Measurements from ENCODE around the gene CACNA1C.
A peak's percentile ranks its signal among the peaks of the same experiment; 100 is the strongest.
"Not testable (repeated sequence)": the region's sequence is repeated elsewhere in the genome, so short reads cannot be mapped to it uniquely, and the experiment has no call there.

The CACNA1C gene

DNA sequence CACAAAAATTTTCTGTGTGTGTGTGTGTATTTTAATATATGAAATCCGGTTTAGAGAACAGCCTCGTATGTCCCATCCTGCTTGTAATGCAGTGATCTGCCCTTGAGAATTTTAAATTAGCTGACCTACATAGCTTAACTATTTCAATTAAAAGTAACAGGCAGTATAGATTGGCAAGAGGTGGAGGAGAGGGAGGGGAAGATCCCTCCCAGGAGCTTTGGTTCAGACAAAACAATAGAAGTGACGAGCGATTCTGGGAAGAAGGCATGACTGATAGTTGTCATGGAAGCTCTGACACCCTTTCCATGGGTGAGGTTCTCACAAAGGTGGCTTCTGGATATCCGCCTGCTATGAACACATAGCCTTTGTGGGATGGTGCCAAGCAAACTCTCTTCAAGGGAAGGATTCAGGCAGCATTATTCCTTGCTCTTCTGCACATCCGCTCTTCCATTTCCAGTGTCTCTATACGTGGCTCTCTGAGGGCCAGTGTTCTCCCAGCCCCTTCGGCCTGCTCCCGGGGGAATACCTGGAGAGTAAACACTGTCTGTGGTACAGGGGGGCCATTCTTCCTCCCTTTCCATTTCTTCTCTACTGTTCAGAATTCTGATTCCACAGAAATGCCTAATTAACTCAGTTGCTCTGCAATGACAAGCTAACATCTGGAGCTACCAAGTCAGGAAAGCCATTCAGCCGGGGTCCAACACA is 182.0 kb downstream of the CACNA1C start:
- DNase-seq (ENCODE audit: low read depth): no peak

DNA sequence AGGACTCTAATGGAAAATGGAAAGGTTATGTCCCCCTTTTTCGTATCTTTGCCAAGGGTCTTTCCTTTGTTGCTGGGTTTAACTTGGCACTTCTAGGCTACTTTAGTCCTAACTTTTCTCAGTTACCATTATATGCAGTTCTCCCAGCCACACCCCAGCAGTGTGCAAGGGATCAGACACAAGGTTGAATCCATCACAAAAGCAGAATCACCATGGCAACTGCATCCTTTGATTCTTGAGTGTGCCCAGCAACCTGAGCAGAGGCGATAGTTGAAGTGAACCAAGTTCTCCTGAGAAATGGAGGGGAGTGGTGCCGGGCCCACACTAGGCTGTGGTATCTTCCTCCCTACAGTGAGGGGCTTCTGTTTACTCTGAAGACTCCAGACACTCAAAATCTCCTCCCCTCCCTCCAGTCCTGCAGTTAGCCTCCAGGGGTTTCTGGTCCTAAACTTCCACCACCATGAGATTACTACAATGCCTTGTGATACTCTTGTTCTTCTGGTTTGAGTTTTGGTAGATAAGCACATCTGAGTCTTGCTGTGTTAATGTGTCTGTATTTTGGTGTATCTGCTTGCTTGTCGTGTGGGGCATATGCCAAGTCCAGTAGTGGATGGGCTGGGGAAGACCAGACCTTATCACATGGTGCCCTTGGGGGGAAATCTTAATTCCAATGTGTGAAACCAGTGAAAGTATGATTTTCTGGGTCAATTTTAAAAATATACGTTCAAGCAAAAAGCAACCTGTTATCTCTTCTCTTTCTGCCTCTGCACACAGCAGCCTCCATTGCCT is 183.9 kb downstream of the CACNA1C start:
- no peak for DNase-seq (ENCODE audit: low read depth)

- DNase-seq (ENCODE audit: low read depth): no peak
These were observed 185.3 kb downstream of the CACNA1C start for GRCh38 chr12:2238111-2238510.

- DNase-seq (ENCODE audit: low read depth): no peak
These were observed 186.6 kb downstream of the CACNA1C start for GRCh38 chr12:2239381-2239871.

GRCh38 chr12:2240390-2240789 is 187.6 kb downstream of the CACNA1C start:
- DNase-seq (ENCODE audit: low read depth): no peak

DNA sequence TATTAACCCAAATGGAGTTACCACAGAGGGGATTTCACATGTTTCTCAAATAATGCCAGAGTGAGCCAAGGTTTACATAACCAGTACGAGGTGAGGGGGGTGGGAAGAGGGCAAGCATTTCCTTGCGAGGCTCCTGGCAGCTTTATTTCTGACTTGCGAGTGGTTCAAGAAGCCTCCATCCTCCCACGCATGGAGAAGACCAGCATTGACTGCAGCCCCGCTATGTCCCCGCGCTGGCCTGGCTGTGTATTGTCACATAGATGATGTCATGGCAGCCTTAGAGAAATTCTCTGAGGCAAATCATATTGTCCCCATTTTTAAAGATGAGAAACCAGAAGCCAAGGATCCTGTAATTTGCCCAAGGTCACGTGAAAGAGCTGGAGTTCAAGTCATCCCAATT is 188.2 kb downstream of the CACNA1C start:
- DNase-seq (ENCODE audit: low read depth): no peak

- DNase-seq (ENCODE audit: low read depth): no peak
These were observed 189.4 kb downstream of the CACNA1C start for GRCh38 chr12:2242216-2242615.

DNA sequence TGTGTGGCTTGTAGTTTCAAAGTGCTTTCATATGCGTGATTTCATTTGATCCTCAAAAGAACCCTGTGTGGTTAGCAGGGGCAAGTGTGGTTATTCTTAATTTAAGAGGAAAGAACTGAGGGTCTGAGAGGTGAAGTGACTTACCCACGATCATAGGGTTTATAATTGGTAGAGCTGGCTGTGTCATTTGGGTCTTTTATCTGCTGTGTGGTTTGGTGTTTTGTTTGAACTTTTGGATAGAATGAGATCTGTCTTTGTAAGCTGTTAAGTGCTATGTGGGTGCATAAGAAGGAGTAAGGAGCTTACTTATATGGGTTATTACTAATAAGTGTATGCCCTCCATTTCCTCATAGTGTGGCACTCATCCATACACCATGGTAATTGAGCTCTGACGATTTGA is 190.0 kb downstream of the CACNA1C start:
- DNase-seq (ENCODE audit: low read depth): no peak

DNA sequence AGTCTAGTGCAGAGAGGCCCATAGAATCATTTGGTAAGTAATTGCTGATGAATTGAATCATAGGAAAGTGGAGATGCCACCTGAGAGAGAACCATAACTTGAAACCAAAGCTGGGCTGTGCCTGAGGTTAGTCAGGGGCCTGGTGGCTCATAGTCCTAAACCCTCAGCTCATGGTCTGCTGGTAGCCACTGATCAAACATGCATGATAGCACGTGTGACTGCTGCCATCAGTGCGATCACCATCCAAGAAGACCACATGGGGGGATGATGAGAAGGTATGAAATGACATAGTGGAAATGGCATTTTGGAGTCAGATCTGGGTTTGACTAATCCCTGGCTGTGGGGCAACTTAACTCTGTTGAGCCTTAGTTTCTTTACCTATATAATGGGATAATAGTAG is 190.5 kb downstream of the CACNA1C start:
- DNase-seq (ENCODE audit: low read depth): no peak

DNA sequence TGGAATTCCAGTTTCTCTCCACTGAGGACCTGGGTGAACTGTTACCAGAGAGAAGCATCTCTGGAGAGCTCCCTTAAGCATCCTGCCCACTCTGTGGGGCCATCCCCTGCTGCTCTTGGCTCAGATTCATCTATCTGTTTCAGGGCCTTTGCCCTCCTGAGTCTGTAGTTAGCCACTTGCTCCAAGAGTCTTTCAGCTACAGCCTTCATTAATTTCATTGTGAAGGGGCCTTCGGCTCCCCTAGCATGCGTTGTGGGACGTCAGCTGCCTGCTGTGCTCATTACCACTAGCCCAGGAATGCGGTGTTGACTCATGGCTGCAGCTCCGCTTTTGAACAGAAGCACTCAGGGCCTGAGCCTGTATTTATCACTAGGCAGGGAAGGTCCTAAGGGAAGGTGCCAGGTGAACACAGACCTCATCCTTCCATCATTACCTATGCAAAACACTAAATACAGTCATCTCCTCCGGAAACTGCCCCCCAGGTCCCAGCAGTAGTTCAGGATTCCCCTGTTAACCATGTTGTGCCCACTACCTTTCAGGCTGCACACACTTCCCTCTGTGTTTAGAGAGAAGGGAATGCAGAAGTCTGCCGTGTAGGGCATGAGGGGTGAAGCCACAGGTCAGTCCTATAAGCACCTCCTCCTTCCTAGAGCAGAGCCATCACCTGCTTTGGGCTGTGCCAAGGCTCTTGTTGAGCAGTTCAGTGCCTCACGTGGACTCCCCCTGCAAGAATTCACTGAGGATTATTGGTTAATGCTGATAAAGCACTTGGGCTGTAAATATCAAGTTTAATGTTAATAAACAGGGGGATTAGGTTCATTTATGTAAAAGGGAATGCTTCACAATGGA is 191.4 kb downstream of the CACNA1C start:
- peak; percentile 80 for DNase-seq (ENCODE audit: low read depth)

GRCh38 chr12:2246358-2246757 is 193.6 kb downstream of the CACNA1C start:
- no peak for DNase-seq (ENCODE audit: low read depth)

- no peak for DNase-seq (ENCODE audit: low read depth)
These were observed 194.3 kb downstream of the CACNA1C start for GRCh38 chr12:2247120-2247519.

DNA sequence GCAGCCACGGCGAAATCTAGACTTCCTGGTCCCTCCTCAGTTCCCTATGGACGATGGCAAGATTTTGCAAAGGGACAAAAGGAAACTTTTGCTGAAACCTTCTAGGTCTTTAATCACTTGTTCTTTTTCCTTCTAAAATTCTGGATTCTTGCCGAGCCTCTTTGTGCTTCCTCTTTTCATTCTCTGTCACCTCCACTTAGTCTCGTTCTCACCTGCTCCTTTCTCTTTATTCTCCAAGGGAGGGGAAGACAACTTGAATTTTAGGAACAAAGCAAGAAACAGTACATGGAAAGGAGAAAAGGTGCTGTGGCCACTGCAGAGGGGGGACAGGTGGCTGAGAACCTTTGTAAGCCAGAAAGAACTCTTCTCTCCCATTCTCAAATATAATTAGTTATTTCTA is 194.8 kb downstream of the CACNA1C start:
- no peak for DNase-seq (ENCODE audit: low read depth)

- no peak for DNase-seq (ENCODE audit: low read depth)
These were observed 195.5 kb downstream of the CACNA1C start for GRCh38 chr12:2248087-2248900.

DNA sequence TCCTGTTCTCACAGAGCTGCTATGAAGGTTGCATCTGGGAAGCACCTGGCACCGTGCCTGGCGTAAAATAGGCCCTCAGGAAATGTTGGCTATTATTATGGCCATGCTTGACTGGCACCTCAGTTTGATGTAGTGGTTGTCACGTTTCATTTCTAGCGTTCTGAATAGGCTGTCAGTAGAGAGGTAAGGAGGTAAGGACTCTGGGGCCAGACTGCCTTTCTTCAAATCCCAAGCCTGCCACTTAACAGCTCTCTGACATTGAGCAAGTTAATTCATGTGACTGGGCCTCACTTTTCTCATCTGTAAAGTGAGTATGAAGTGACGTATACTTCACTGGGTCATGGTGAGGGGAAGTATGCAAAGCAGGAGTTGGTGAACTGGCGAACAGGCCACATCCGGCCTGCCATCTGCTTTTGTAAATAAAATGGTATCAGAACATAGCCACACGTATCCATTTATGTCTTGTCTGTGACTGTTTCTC is 196.2 kb downstream of the CACNA1C start:
- DNase-seq (ENCODE audit: low read depth): no peak

DNA sequence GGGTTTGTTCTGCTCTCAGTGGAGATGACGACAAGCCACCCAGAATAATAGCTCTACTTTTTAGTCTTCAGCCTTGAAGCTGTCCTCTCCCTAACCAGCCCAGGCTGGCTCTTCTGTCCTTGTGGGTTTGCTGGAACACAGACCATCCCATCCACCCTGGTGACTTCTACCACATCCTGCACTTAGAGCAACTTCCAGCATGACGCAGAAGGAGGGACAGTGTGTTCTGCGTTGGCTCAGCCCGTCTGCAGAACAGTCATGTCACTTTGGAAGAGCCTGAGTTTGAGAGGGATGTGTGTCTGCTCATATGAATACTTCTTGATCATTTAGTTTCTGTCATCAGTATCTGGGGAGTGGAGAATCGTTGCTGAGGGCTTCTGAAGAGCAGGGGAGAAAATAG is 198.0 kb downstream of the CACNA1C start:
- DNase-seq (ENCODE audit: low read depth): no peak

GRCh38 chr12:2251526-2252209 is 198.9 kb downstream of the CACNA1C start:
- DNase-seq (ENCODE audit: low read depth): no peak

DNA sequence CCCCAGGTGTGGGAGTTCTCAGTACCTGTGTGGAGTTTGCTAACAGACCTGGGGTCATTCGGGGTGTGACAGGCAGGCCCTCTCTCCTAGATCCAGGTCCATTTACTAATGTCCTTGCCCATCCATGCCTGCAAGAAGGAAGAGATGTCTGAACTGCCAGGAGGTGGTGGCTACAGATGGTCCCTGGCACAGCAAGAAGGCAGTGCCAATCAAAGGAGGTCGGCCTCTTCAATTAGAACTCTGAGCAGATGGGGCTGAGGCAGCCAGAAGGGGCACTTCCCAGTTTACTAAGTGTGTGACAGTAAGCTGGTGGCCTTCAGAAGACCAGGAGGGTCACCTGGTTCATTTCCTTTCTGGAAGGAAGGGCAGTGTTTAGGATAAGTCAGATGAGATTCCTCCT is 202.5 kb downstream of the CACNA1C start:
- DNase-seq (ENCODE audit: low read depth): no peak

DNA sequence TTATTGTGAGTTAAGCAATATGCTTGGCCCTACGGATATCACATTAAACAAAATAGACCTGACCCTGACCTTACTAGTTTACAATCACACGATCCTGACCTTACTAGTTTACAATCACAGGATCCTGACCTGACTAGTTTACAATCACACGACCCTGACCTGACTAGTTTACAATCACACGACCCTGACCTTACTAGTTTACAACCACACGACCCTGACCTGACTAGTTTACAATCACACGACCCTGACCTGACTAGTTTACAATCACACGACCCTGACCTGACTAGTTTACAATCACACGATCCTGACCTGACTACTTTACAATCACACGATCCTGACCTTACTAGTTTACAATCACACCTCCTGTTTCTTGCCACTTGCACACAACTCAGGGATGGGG is 202.9 kb downstream of the CACNA1C start:
- not testable (repeated sequence) for DNase-seq (ENCODE audit: low read depth)

DNA sequence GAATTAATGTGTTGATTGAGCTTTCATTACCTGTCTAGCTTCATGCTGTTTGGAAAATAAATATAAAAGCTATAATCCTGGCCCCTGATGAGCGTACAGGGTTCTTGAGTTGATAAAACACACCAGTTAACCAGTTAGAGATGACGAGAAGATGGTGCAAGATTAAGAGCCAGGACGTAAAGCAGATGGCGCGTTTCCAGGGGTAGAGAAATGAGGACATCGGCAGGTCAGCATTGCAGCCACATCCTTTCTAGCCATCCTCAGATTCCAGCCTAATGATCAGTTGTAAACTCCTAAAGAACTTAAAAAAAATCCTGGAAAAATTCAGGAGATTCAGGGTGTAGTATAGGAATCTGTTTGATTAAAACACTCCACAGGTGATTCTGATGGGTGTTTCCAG is 203.7 kb downstream of the CACNA1C start:
- peak; percentile 77 for DNase-seq (ENCODE audit: low read depth)

DNA sequence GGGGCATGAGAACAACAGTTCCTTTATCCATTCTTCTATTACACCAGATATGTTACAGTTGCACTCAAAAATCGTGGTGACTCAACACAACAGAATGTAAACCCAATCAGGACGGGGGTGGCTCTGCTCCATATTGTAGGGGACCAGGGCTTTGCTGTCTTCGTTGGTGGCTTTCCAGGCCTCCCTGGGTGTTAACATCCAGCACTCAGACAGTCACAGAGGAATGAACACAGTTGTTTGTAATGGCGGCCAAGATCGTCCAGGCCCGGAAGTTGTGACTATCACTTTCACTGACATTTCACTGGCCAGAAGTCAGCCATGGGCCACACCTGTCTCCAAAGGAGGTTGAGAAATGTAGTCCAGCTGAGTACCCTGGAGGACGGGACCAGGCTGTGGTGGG is 204.1 kb downstream of the CACNA1C start:
- DNase-seq (ENCODE audit: low read depth): no peak

Data from non-pigmented ciliary epithelial cell (primary cell).